KOPT-K1 (cell line): ENCODE data around the gene RNF111.

ENCODE experiments used
- H3K27ac ChIP-seq: fragments of 200-600 bp; sonication (generic); 2 replicates; pipeline ENCODE4 v1.5.1; 2016; ENCODE audit warnings: antibody characterized with exemption, mild to moderate bottlenecking, low read depth, low read length; ENCODE audit not compliant: poor library complexity, severe bottlenecking
- H3K36me3 ChIP-seq: fragments of 200-600 bp; sonication (generic); 2 replicates; pipeline ENCODE4 v1.5.1; 2017; ENCODE audit warnings: antibody characterized with exemption, mild to moderate bottlenecking, low read length, moderate library complexity; ENCODE audit not compliant: insufficient read depth
- H3K9me3 ChIP-seq: fragments of 200-600 bp; sonication (generic); 2 replicates; pipeline ENCODE4 v1.5.1; 2017; ENCODE audit warnings: antibody characterized with exemption, low read length, mild to moderate bottlenecking; ENCODE audit not compliant: insufficient read depth, poor library complexity, severe bottlenecking

RNF111 gene

DNA sequence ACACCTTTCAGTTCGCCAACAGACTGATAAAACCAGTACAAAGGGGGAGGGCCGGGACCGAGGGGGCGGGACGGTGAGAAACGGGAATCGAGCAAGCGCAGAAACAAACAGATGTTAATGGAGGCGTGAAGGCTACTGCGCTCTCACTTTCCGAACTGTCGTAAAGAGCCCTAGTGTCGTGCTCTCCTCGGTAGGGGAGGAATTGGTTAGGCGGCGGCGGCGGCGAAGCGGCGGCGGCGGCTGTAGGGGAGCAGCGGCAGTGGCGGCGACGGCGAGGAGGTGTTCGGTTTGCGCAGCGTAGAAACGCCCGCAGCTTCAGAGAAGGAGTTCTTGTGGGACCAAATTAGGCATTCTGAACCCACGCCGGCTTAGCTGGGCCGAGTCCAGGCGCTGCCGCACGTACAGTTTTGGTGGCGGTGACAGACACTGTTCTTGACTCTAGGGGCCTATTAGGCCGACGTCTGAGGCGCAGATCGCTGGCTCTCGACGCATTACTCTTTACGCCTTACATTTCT, at the start of gene RNF111:
TSS of gene RNF111 (plus strand) at position 173 of the 515 bp plus-strand sequence. CDS start 43,160 bp downstream, outside the sequence.
- H3K27ac ChIP-seq: peak within 1 kb of the TSS; percentile 86
- peaks cover 24% of the 10 kb centered on the region for H3K36me3 ChIP-seq
- no peaks in the 10 kb centered on the region for H3K9me3 ChIP-seq

- H3K27ac ChIP-seq: no peak overlapping the region
- no peaks in the 10 kb centered on the region for H3K9me3 ChIP-seq
- no peaks in the 10 kb centered on the region for H3K36me3 ChIP-seq
Observed at GRCh38 chr15:58947179-58947578, 40.3 kb upstream of the RNF111 start.

GRCh38 chr15:58951388-58952007, 36.0 kb upstream of the RNF111 start:
- no peaks in the 10 kb centered on the region for H3K9me3 ChIP-seq
- H3K36me3 ChIP-seq: no peaks in the 10 kb centered on the region
- no peak overlapping the region for H3K27ac ChIP-seq

DNA sequence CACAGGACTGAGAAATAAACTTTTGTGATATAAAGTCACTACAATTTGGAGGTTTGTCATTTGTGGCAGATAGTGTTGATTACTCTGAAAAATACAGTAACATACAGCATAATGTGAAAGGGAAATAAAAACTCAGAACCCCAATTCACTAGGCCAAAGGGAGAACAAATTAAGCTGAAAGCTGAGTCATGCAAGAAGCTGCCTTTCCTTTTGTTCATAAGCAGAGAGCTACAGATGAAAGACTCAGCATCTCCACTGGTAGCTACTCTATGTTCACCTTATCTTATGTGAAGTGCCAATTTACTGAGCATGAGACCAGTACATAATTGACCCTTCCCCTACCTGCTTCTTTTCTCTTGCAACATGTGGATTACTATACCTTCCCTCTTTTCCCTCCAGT, 34.7 kb upstream of the RNF111 start:
- H3K27ac ChIP-seq: no peak overlapping the region
- no peaks in the 10 kb centered on the region for H3K9me3 ChIP-seq
- no peaks in the 10 kb centered on the region for H3K36me3 ChIP-seq

DNA sequence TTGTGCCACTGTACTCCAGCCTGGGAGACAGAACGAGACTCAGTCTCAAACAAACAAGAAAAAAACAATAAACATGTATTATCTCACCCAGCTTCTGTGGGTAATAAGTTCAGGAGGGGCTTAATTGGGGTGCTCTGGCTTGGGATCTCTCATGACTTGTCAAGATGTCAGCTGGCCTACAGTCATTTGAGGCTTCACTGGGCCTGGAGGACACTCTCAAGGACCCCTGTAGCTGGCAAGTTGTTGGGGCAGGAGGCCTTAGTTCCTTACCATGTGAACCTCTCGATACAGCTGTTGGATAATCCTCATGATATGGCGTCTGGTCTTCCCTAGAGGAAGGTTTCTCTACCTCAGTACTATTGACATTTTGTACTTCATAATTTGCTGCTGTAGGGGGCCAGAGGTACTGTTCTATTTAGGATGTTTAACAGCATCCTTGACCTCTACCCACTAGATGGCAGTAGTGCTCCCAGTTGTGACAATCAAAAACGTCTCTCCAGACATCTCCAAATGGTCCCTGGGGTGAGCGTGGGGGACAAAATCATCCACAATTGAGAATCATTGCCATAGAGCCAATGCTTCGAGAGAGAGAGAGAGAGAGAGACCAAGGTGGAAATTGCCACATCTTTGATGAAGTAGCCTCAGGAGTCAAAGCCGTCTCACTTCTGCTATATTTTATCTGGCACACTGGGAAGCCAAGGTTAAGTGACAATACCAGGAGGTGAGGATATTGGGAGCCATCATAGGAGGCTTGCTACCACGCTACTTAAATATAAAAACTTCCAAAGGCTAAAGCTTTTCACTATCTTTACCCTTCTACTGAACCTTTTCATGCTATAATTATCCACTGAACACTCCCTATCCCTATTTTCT, 30.1 kb upstream of the RNF111 start:
- no peaks in the 10 kb centered on the region for H3K36me3 ChIP-seq
- no peaks in the 10 kb centered on the region for H3K9me3 ChIP-seq
- no peak overlapping the region for H3K27ac ChIP-seq

DNA sequence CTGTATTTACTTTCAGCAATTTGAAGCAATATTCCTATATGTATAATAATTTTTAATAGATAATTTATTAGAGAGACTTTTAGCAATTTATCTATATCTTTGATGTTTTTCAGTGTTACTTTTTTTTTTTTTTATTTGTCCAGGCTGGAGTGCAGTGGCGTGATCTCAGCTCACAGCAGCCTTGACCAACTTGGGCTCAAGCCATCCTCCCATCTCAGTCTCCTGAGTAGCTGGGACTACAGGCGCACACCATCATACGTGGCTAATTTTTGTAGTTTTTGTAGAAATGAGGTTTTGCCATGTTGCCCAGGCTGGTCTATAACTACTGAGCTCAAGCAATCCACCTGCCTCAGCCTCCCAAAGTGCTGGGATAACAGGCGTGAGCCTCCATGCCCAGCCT, 28.7 kb upstream of the RNF111 start:
- Histone ChIP-seq H3K36me3 (no peaks in the 10 kb centered on the region), H3K27ac (no peak overlapping the region), H3K9me3 (no peaks in the 10 kb centered on the region)

- Histone ChIP-seq H3K9me3 (no peaks in the 10 kb centered on the region), H3K27ac (no peak overlapping the region), H3K36me3 (no peaks in the 10 kb centered on the region)
Observed at GRCh38 chr15:58962136-58962535, 25.3 kb upstream of the RNF111 start.

DNA sequence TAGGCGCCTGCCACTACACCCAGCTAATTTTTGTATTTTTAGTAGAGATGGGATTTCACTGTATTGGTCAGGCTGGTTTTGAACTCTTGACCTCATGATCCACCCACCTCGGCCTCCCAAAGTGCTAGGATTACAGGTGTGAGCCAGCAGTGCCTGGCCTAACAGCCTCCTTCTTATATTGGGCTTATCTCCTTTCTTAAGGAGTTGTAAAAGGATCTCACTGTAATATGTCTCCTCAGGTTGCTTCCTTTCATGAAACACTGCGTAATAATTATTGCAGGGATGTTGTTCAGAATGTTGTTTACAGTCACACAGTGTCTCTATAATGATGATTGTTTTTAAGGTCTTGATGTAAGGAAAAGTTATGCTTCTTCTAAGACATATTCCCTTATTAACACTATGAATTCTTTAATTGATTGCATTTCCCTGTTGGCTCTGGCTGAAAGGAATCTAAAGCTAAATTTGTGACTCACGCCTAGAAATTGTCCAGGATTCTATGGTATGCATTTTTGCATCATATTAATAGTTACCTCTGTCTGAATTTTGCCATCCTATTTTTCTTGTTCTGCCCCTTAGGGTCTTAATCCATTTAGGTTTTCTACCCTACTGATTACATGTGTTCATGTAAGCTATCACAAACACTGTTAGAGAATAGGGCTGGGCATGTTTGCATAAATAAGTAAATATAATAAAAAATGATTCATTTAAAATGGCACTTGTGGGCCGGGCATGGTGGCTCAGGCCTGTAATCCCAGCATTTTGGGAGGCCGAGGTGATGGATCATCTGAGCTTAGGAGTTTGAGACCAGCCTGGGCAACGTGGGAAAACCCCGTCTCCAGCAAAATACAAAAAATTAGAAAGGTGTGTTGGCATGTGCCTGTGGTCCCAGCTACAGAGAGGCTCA, 24.5 kb upstream of the RNF111 start:
- no peaks in the 10 kb centered on the region for H3K9me3 ChIP-seq
- no peaks in the 10 kb centered on the region for H3K36me3 ChIP-seq
- H3K27ac ChIP-seq: no peak overlapping the region

DNA sequence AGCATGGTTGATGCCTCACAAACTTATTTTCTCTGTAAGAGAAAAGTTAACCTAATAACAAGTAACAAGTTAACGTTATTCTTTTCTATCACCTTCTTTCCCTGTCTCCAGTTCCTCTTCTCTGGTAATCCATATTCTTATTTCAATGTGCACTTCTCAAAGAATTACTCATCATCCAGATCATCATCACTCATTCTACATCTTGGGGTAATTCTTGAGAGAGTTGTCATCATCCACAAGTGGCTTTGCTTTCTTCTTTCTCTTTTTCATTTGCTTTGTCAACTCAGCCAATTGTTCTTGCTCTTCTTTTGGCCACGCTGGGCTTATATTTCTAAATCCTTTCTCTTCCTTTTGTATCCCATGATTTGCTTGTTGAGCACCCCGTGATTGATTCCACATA, 20.8 kb upstream of the RNF111 start:
- H3K27ac ChIP-seq: no peak overlapping the region
- no peaks in the 10 kb centered on the region for H3K36me3 ChIP-seq
- no peaks in the 10 kb centered on the region for H3K9me3 ChIP-seq

GRCh38 chr15:58967479-58967878, 20.0 kb upstream of the RNF111 start:
- Histone ChIP-seq H3K36me3 (no peaks in the 10 kb centered on the region), H3K9me3 (no peaks in the 10 kb centered on the region), H3K27ac (no peak overlapping the region)

DNA sequence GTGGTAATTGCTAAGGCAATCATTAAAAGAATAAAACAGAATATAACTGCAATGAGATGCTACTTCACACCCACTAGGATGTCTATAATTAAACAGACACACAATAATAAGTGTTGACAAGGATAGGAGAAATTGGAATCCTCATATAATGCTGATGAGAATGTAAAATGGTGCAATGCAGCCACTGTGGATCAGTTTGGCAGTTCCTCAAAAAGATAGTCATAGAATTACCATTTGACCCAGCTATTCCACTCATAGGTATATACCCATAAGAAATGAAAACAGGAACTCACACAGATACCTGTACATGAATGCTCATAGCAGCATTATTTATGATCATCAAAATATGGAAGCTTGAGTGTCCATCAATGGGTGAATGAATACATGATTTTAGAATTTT, 9.6 kb upstream of the RNF111 start:
- H3K9me3 ChIP-seq: no peaks in the 10 kb centered on the region
- no peak overlapping the region for H3K27ac ChIP-seq
- H3K36me3 ChIP-seq: no peaks in the 10 kb centered on the region

GRCh38 chr15:58980351-58980939, 7.0 kb upstream of the RNF111 start:
- H3K27ac ChIP-seq: peak overlapping the region; percentile 81
- no peaks in the 10 kb centered on the region for H3K9me3 ChIP-seq
- no peaks in the 10 kb centered on the region for H3K36me3 ChIP-seq

DNA sequence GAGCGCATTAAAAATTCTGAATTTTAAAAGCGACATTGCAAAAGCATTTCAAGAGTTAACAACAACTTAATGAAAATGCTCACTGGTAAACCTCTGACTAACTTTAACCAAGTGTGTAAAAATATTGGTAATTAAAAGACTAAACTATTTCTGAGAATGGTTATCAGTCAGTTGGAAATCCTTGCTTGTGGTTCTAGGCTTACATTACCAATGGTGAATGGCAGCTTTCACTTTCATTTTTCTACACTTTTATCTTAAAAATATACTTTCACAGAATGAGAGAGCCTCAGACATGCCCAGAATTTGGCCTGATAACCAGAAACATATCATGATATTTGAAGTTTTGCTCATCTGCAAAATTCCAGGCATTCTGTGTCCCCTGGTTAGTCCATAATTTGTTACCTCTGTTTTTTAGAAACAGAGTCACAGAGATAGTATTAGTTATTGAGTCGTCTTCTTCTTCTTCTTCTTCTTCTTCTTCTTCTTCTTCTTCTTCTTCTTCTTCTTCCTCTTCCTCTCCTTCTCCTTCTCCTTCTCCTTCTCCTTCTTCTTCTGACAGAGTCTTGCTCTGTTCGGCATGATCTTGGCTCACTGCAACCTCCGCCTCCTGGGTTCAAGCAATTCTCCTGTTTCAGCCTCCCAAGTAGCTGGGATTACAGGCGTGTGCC, 5.5 kb upstream of the RNF111 start:
- Histone ChIP-seq H3K9me3 (no peaks in the 10 kb centered on the region), H3K36me3 (no peaks in the 10 kb centered on the region), H3K27ac (peak overlapping the region; percentile 81)

GRCh38 chr15:58983261-58983660, 4.2 kb upstream of the RNF111 start:
- Histone ChIP-seq H3K27ac (no peak overlapping the region), H3K9me3 (no peaks in the 10 kb centered on the region), H3K36me3 (no peaks in the 10 kb centered on the region)
